ENCODE measurements around the gene C1QTNF9B. TPM values are rescaled to one million over a fixed set of nuclear protein-coding genes. Genes with fewer than 3 reads are reported as not detected.

Gene C1QTNF9B
- total RNA-seq, 1 experiment from 2014 or later: not detected

DNA sequence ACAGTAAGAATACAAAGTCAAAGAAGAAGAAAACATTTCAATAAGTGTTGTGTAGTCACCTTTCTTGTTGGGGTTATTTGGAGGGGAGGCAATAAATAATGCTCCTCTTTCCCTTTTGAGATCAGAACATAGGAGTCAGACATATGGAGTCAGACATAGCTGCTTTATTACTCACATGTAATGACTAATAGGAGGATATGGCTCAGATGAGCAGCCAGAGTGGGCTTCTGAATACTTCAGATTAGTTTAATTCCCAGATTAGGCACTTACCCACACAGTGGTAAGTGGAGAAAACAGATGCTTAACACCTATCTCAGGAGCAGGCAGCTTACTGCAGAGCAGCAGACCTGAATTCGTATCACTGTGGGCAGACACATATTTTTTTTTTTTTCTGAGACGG is 31.7 kb upstream of the C1QTNF9B start:
- intact Hi-C loops (cut with micrococcal nuclease; ENCODE audit: unreplicated experiment): no loop called here
- no TSS peak for BruUV-seq (replicated peaks)
- Mint-ChIP-seq H3K4me3 (ENCODE audit: unreplicated experiment) (no peak overlapping the region), H3K27me3 (ENCODE audit: insufficient read depth, unreplicated experiment) (no peaks in the 10 kb centered on the region), H3K27ac (ENCODE audit: unreplicated experiment) (no peak overlapping the region), H3K4me1 (ENCODE audit: low read depth, unreplicated experiment) (peaks cover 7% of the 10 kb centered on the region), H3K36me3 (ENCODE audit: insufficient read depth, unreplicated experiment) (no peaks in the 10 kb centered on the region), H3K9me3 (ENCODE audit: unreplicated experiment) (no peaks in the 10 kb centered on the region)
- Histone ChIP-seq H3K4me3 (ENCODE audit: low read depth, low read length) (no peak overlapping the region), H3K4me1 (no peaks in the 10 kb centered on the region), H3K27me3 (replicated peaks; ENCODE audit: control insufficient read depth, insufficient read depth, low read length) (no peaks in the 10 kb centered on the region), H3K9me3 (no peaks in the 10 kb centered on the region), H3K36me3 (ENCODE audit: control insufficient read depth, insufficient read depth, low read length) (no peaks in the 10 kb centered on the region)
- TF ChIP-seq, protein P1, sequence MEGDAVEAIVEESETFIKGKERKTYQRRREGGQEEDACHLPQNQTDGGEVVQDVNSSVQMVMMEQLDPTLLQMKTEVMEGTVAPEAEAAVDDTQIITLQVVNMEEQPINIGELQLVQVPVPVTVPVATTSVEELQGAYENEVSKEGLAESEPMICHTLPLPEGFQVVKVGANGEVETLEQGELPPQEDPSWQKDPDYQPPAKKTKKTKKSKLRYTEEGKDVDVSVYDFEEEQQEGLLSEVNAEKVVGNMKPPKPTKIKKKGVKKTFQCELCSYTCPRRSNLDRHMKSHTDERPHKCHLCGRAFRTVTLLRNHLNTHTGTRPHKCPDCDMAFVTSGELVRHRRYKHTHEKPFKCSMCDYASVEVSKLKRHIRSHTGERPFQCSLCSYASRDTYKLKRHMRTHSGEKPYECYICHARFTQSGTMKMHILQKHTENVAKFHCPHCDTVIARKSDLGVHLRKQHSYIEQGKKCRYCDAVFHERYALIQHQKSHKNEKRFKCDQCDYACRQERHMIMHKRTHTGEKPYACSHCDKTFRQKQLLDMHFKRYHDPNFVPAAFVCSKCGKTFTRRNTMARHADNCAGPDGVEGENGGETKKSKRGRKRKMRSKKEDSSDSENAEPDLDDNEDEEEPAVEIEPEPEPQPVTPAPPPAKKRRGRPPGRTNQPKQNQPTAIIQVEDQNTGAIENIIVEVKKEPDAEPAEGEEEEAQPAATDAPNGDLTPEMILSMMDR (IDR thresholded peaks at IDR 0.05; ENCODE audit: insufficient read depth in 1 of 2, low read depth in 1 of 2, low read length in 1 of 2, severe bottlenecking in 1 of 2, unreplicated experiment in 1 of 2): no peak
- CTCF ChIA-PET: no interaction called here
- POLR2A ChIA-PET: no interaction called here
- no peak for DNase-seq

DNA sequence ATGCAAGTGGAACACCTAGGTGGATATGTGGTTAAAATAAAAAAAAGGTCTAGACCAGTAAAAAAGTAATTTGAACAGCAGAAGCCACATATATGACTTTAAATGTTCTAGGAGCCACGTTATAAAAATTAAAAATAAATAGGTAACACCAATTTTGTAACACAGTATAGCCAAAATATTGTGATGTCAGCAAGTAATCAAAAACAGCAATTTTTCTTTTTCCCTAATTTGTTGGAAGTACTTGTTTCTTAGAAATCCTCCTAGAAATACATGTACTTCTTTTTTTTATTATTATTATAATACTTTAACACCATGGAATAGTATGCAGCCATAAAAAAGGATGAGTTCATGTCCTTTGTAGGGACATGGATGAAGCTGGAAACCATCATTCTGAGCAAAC is 25.7 kb upstream of the C1QTNF9B start:
- Mint-ChIP-seq H3K4me1 (ENCODE audit: low read depth, unreplicated experiment) (no peaks in the 10 kb centered on the region), H3K9me3 (ENCODE audit: unreplicated experiment) (no peaks in the 10 kb centered on the region), H3K4me3 (ENCODE audit: unreplicated experiment) (no peak overlapping the region), H3K27me3 (ENCODE audit: insufficient read depth, unreplicated experiment) (peaks cover 14% of the 10 kb centered on the region), H3K36me3 (ENCODE audit: insufficient read depth, unreplicated experiment) (no peaks in the 10 kb centered on the region), H3K27ac (ENCODE audit: unreplicated experiment) (no peak overlapping the region)
- H3K9me3 ChIP-seq: no peaks in the 10 kb centered on the region
- no TSS peak for BruUV-seq (replicated peaks)
- TF ChIP-seq, protein P1 (IDR thresholded peaks at IDR 0.05; ENCODE audit: insufficient read depth in 1 of 2, low read depth in 1 of 2, low read length in 1 of 2, severe bottlenecking in 1 of 2, unreplicated experiment in 1 of 2): no peak
- POLR2A ChIA-PET: no interaction called here
- H3K4me1 ChIP-seq: no peaks in the 10 kb centered on the region; the same call in 1 of the 2 replicates
- DNase-seq: no peak
- H3K27me3 ChIP-seq (replicated peaks; ENCODE audit: control insufficient read depth, insufficient read depth, low read length): no peaks in the 10 kb centered on the region
- no peaks in the 10 kb centered on the region for H3K36me3 ChIP-seq (ENCODE audit: control insufficient read depth, insufficient read depth, low read length)
- intact Hi-C loops (cut with micrococcal nuclease; ENCODE audit: unreplicated experiment): loop anchor here (5.0 kb wide), 2 partner anchors 84 to 239 kb away; partner anchors contain the start of gene SPATA13
- CTCF ChIA-PET: interaction anchor here (0.7 kb wide), 1 partner anchor 38 kb away, joined by 3 read pairs; no protein-coding TSS in a partner anchor
- no peak overlapping the region for H3K4me3 ChIP-seq (ENCODE audit: low read depth, low read length)

GRCh38 chr13:23922005-23922932 is 25.0 kb upstream of the C1QTNF9B start:
- no TSS peak for BruUV-seq (replicated peaks)
- ChIA-PET POLR2A (no interaction called here), CTCF (interaction anchor here (0.7 to 1.0 kb wide), 4 partner anchors 38 to 307 kb away, joined by 3 to 8 read pairs (median 3); no protein-coding TSS in a partner anchor)
- Mint-ChIP-seq H3K36me3 (ENCODE audit: insufficient read depth, unreplicated experiment) (no peaks in the 10 kb centered on the region), H3K27me3 (ENCODE audit: insufficient read depth, unreplicated experiment) (peaks cover 22% of the 10 kb centered on the region), H3K4me1 (ENCODE audit: low read depth, unreplicated experiment) (no peaks in the 10 kb centered on the region), H3K9me3 (ENCODE audit: unreplicated experiment) (no peaks in the 10 kb centered on the region), H3K4me3 (ENCODE audit: unreplicated experiment) (no peak overlapping the region), H3K27ac (ENCODE audit: unreplicated experiment) (no peak overlapping the region)
- no peaks in the 10 kb centered on the region for H3K36me3 ChIP-seq (ENCODE audit: control insufficient read depth, insufficient read depth, low read length)
- no peak for DNase-seq
- no peaks in the 10 kb centered on the region for H3K27me3 ChIP-seq (replicated peaks; ENCODE audit: control insufficient read depth, insufficient read depth, low read length)
- no peaks in the 10 kb centered on the region; the same call in 1 of the 2 replicates for H3K4me1 ChIP-seq
- TF ChIP-seq, protein P1 (IDR thresholded peaks at IDR 0.05; ENCODE audit: insufficient read depth in 1 of 2, low read depth in 1 of 2, low read length in 1 of 2, severe bottlenecking in 1 of 2, unreplicated experiment in 1 of 2): no peak
- H3K4me3 ChIP-seq (ENCODE audit: low read depth, low read length): no peak overlapping the region
- no peaks in the 10 kb centered on the region for H3K9me3 ChIP-seq
- intact Hi-C loops (cut with micrococcal nuclease; ENCODE audit: unreplicated experiment): loop anchor here (5.0 kb wide), 2 partner anchors 85 to 240 kb away; partner anchors contain the start of gene SPATA13

Measured in Caco-2 (cell line).